OCI-LY7 (cell line): ENCODE results near the gene KLK3. TPM values are rescaled to one million over a fixed set of nuclear protein-coding genes. Genes with fewer than 3 reads are reported as not detected.
"Not testable (repeated sequence)": the region's sequence is repeated elsewhere in the genome, so short reads cannot be mapped to it uniquely, and the experiment has no call there.

Source experiments
- BruUV-seq: library from RNA; stranded (reverse); fragments of 400-500 nt; replicated peaks from 2 replicates; lab custom pipeline; 2021; lab: Mats Ljungman, UMichigan
- CTCF ChIA-PET: fragments of 300-600 bp; sonication (Branson Sonifier 250); formaldehyde crosslinking; loops from one replicate; lab custom pipeline; 2022; ENCODE audit warnings: antibody characterized with exemption; ENCODE audit not compliant: unreplicated experiment; lab: Charles Lee
- POLR2A ChIA-PET: fragments of 300-600 bp; sonication (Branson Sonifier 250); formaldehyde crosslinking; loops from one replicate; lab custom pipeline; 2022; ENCODE audit warnings: antibody characterized with exemption; lab: Charles Lee
- DNase-seq: peaks from one replicate; pipeline ENCODE4 v3.0.0-alpha.2; 2015; ENCODE audit warnings: low spot score
- H2AFZ ChIP-seq: fragments of 200-600 bp; sonication (generic), shearing (Covaris generic); 2 replicates; pipeline ENCODE4 v1.6.1; 2014; ENCODE audit warnings: mild to moderate bottlenecking, antibody characterized with exemption, low read length, moderate library complexity
- H3K27ac ChIP-seq: fragments of 200-600 bp; sonication (generic); 2 replicates; pipeline ENCODE4 v1.5.1; 2014; ENCODE audit warnings: mixed run types, low read depth, mild to moderate bottlenecking, moderate library complexity, low read length, inconsistent platforms; ENCODE audit not compliant: poor library complexity, severe bottlenecking
- H3K36me3 ChIP-seq: fragments of 200-600 bp; sonication (generic); 2 replicates; pipeline ENCODE4 v1.6.1; 2014; ENCODE audit warnings: mild to moderate bottlenecking, antibody characterized with exemption, low read length, moderate library complexity, mixed read lengths; ENCODE audit not compliant: insufficient read depth
- H3K4me1 ChIP-seq: fragments of 200-600 bp; sonication (generic); 2 replicates; pipeline ENCODE4 v1.5.1; 2014; ENCODE audit warnings: mild to moderate bottlenecking, low read length; ENCODE audit not compliant: insufficient read depth, poor library complexity, severe bottlenecking
- H3K4me2 ChIP-seq: fragments of 200-600 bp; sonication (generic); 2 replicates; pipeline ENCODE4 v1.6.1; 2014; ENCODE audit warnings: mild to moderate bottlenecking, low read length
- H3K4me3 ChIP-seq: fragments of 200-600 bp; sonication (generic); 2 replicates; pipeline ENCODE4 v1.5.1; 2014; ENCODE audit warnings: mild to moderate bottlenecking, low read depth, low read length; ENCODE audit not compliant: poor library complexity, severe bottlenecking
- H3K79me2 ChIP-seq: fragments of 200-600 bp; sonication (generic); 2 replicates; pipeline ENCODE4 v1.6.1; 2016; ENCODE audit warnings: low read depth, mild to moderate bottlenecking, low read length, moderate library complexity, mixed read lengths; ENCODE audit not compliant: insufficient read depth
- H3K9me2 ChIP-seq: fragments of 200-600 bp; sonication (generic); 2 replicates; pipeline ENCODE4 v1.6.1; 2016; ENCODE audit warnings: mild to moderate bottlenecking, low read length, mixed read lengths; ENCODE audit not compliant: insufficient read depth
- H3K9me3 ChIP-seq: fragments of 200-600 bp; sonication (generic); 2 replicates; pipeline ENCODE4 v1.6.1; 2014; ENCODE audit warnings: mild to moderate bottlenecking, mixed run types, low read length, mixed read lengths
- H4K20me1 ChIP-seq: fragments of 200-600 bp; sonication (generic); 2 replicates; pipeline ENCODE4 v1.6.1; 2014; ENCODE audit warnings: mild to moderate bottlenecking, antibody characterized with exemption, low read length, moderate library complexity, mixed read lengths; ENCODE audit not compliant: insufficient read depth
- EZH2phosphoT487 ChIP-seq: fragments of 200-600 bp; sonication (generic); IDR thresholded peaks from 2 replicates; pipeline ENCODE4 v1.6.1; 2018; ENCODE audit warnings: low read depth, borderline replicate concordance, mild to moderate bottlenecking, mixed run types, antibody characterized with exemption, low read length, moderate library complexity, mixed read lengths
- intact Hi-C: fragments of 100-400 bp; cut with micrococcal nuclease; formaldehyde crosslinking; loops from one replicate; pipeline ENCODE4 v1.10.0; 2022; ENCODE audit not compliant: unreplicated experiment
- total RNA-seq, 2 experiments: library from RNA; depleted of rRNA in 1 of 2; stranded (reverse); fragments of >200 nt in 1 of 2; shearing (Covaris generic) in 1 of 2; gene quantifications; 2 replicates each; pipeline ENCODE4 v1.2.3, GENCODE V29; 2014 to 2022
- TF ChIP-seq, protein P1 (sequence below): fragments of 200-600 bp; sonication (generic); conservative IDR thresholded peaks from 2 replicates; pipeline ENCODE4 v1.5.1; 2014; ENCODE audit warnings: mild to moderate bottlenecking, antibody characterized with exemption, low read length, moderate library complexity, mixed read lengths

KLK3 gene
- total RNA-seq, 2 experiments from 2014 or later = not detected

DNA sequence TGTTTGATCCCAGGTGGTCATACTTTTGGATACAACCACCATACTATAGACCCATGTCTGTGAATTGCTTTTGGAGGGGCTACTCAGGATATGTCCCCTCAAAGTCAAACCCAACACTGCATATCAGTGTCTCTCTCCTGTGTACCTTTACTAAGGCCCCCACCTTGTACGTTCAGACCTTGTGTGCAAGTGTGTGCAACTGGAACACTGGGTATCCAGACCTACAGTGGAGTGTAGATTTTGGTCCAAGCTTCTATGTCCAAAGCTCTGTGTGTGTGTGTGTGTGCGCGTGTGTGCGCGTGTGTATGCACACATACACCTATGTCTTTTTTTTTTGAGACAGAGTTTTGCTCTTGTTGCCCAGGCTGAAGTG is 36.5 kb downstream of the KLK3 start:
- TF ChIP-seq EZH2phosphoT487 = no peak
- H3K4me2 ChIP-seq = no peak overlapping the region
- BruUV-seq = no TSS peak
- H3K4me3 ChIP-seq = no peak overlapping the region
- ChIA-PET POLR2A (no interaction called here), CTCF (no interaction called here)
- no peak overlapping the region for H3K27ac ChIP-seq
- no peaks in the 10 kb centered on the region for H3K36me3 ChIP-seq
- 0 out of 2 replicates have a peak, but pooled peaks cover 8% of the 10 kb centered on the region for H3K9me3 ChIP-seq
- no peaks in the 10 kb centered on the region for H3K9me2 ChIP-seq
- intact Hi-C loops = no loop called here
- DNase-seq = no peak
- no peaks in the 10 kb centered on the region for H3K4me1 ChIP-seq
- H2AFZ ChIP-seq = no peak overlapping the region
- H4K20me1 ChIP-seq = no peaks in the 10 kb centered on the region
- H3K79me2 ChIP-seq = no peaks in the 10 kb centered on the region

DNA sequence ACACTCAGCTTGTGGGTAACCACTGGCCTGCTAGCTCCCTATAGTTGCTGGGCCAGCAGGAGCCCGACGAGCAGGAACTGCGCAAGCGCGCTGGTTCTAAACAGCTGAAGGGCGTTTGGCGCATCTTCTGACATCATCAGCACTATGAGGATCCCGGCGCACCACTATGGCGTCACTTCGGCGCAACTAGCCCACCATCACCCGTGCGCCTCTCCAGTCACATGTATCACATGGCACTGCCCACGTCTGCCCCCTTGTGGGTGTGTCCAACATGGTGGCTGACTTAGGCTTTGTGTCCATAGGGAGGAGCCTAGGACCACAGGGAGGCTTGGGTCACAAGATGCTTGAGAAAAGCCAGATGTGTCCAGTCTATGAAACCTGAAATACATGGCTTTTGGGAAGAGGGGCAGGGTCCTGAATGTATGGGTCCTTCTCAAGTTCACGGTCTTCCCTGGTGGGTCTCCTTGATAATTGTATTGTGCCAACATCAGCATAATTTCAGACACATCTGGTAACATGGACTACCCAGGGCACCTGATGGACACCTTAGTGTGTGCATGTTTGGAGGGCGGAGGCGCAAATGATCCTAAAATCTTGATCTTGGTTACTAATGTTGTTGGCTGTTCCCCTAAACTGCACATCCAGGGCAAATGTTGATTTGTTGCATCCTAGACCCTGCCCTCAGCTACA is 38.5 kb downstream of the KLK3 start:
- H3K27ac ChIP-seq = no peak overlapping the region
- no peaks in the 10 kb centered on the region for H4K20me1 ChIP-seq
- TF ChIP-seq, protein P1, sequence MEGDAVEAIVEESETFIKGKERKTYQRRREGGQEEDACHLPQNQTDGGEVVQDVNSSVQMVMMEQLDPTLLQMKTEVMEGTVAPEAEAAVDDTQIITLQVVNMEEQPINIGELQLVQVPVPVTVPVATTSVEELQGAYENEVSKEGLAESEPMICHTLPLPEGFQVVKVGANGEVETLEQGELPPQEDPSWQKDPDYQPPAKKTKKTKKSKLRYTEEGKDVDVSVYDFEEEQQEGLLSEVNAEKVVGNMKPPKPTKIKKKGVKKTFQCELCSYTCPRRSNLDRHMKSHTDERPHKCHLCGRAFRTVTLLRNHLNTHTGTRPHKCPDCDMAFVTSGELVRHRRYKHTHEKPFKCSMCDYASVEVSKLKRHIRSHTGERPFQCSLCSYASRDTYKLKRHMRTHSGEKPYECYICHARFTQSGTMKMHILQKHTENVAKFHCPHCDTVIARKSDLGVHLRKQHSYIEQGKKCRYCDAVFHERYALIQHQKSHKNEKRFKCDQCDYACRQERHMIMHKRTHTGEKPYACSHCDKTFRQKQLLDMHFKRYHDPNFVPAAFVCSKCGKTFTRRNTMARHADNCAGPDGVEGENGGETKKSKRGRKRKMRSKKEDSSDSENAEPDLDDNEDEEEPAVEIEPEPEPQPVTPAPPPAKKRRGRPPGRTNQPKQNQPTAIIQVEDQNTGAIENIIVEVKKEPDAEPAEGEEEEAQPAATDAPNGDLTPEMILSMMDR = peak; percentile 34; the same call in 1 of the 2 replicates
- no peak for TF ChIP-seq EZH2phosphoT487
- no peak overlapping the region for H3K4me3 ChIP-seq
- ChIA-PET POLR2A (interaction anchor here (0.9 kb wide), 1 partner anchor 93 kb away, joined by 3 read pairs; no protein-coding TSS in a partner anchor), CTCF (no interaction called here)
- no peaks in the 10 kb centered on the region for H3K9me2 ChIP-seq
- BruUV-seq = no TSS peak
- H3K9me3 ChIP-seq = 0 out of 2 replicates have a peak, but pooled peaks cover 8% of the 10 kb centered on the region
- DNase-seq = peak; percentile 8
- H2AFZ ChIP-seq = no peak overlapping the region
- peaks cover 6% of the 10 kb centered on the region for H3K4me1 ChIP-seq
- no peak overlapping the region for H3K4me2 ChIP-seq
- H3K79me2 ChIP-seq = no peaks in the 10 kb centered on the region
- intact Hi-C loops = no loop called here
- no peaks in the 10 kb centered on the region for H3K36me3 ChIP-seq

DNA sequence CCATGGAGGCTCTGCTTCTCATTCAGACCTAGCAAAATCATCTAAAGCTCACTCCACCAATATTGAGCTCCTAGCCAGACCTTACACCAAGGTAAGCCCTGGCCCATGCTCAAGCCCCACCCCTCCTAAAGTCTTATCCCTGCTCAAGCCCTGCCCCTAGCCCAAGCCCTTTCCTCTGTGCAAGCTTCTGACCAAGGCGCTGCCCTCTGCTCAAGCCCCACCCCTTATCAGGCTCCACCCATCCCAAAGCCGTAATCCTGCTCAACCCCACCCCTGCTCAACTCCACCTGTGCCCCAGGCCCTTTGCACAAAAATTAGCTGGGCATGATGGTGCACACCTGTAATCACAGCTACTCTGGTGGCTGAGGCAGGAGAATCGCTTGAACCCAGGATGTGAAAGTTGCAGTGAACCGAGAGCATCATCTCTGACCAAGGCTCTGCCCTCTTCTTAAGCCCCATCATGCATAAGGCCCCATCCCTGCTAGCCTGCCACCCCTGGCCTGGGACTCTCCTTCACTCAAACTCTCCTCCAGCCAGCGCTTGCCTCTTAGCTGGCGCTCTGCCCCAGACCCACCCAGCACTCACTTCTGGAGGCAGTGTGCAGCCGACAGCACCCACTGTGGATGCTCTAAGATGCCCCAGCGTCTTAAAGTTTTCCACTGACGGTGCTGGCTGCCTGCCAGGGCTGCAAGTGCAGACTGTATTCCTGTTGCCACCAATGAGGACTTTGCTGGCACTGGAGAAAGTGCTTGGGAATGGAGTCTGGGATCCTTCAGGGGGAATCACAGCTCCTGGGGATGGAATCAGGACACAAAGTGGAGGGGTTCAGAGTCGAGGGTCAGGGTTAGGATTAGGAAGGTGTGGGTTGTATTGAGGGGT is 40.0 kb downstream of the KLK3 start:
- DNase-seq = peak; percentile 7
- peaks cover 6% of the 10 kb centered on the region for H3K4me1 ChIP-seq
- H3K9me3 ChIP-seq = 0 out of 2 replicates have a peak, but pooled peaks cover 8% of the 10 kb centered on the region
- H3K4me3 ChIP-seq = no peak overlapping the region
- intact Hi-C loops = no loop called here
- no peaks in the 10 kb centered on the region for H3K79me2 ChIP-seq
- BruUV-seq = no TSS peak
- H3K36me3 ChIP-seq = no peaks in the 10 kb centered on the region
- H3K9me2 ChIP-seq = no peaks in the 10 kb centered on the region
- no peak overlapping the region for H2AFZ ChIP-seq
- CTCF ChIA-PET = no interaction called here
- H3K27ac ChIP-seq = no peak overlapping the region
- no peaks in the 10 kb centered on the region for H4K20me1 ChIP-seq
- TF ChIP-seq EZH2phosphoT487 = no peak
- TF ChIP-seq, protein P1 = no peak
- POLR2A ChIA-PET = interaction anchor here (0.7 kb wide), 1 partner anchor 1363 kb away, joined by 3 read pairs; no protein-coding TSS in a partner anchor
- no peak overlapping the region for H3K4me2 ChIP-seq

DNA sequence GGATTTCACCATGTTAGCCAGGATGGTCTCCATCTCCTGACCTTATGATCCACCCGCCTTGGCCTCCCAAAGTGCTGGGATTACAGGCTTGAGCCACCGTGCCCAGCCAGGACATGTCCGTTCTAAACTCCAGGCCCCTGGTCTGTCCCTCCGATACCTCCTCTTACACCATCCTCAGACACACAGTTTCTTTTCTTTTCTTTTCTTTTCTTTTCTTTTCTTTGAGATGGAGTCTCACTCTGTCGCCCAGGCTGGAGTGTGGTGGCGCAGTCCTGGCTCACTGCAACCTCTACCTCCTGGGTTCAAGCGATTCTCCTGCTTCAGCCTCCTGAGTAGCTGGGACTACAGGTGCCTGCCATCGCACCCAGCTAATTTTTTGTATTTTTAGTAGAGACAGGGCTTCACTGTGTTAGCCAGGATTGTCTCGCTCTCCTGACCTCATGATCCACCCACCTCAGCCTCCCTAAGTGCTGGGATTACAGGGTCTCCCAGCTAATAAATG is 41.4 kb downstream of the KLK3 start:
- intact Hi-C loops, H3K9me2 ChIP-seq, H3K36me3 ChIP-seq, H3K4me2 ChIP-seq, POLR2A ChIA-PET, H3K79me2 ChIP-seq, DNase-seq, BruUV-seq, H3K4me3 ChIP-seq, H3K9me3 ChIP-seq, H4K20me1 ChIP-seq, H3K27ac ChIP-seq, H2AFZ ChIP-seq, CTCF ChIA-PET, H3K4me1 ChIP-seq: not testable (repeated sequence)
